GM12873 (cell line): Measurements from ENCODE around the gene NREP.

Source experiments
- CTCF ChIP-seq: IDR thresholded peaks from 2 replicates; pipeline ENCODE4 v1.5.1; 2012; ENCODE audit warnings: low read depth, mild to moderate bottlenecking, moderate library complexity, low read length, control low read depth; ENCODE audit not compliant: insufficient read depth; ENCODE audit errors: missing control alignments

Gene NREP

DNA sequence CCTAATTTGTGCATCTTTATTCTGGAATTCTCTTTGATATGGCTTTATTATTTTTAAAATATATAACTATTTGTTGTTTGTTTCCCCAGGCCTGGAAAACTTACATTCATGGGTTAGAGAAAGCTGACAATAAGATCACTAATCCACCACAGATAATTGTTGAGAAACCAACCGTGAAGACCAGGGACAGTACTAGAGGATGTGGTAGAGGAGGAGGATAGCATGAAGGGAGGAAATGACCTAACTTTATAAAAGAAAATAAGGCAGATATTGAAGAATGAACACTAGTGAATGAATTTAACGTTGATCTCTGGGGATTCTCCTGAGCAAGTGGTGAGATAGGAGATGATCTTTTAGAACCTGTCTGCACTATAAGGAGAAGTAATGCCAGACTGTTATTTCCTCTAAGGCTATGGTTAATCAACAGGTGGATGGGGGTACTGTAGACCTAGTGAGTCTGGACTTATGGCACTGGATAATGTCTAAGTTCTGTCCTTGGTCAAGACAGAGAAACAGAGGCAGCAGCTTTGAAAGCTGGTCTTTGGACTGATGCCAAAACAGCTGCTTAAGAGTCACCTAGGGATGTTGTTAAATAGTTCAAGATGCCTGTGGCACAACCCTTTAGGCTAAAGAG, 52.4 kb downstream of the NREP start:
- TF ChIP-seq CTCF: no peak

- no peak for TF ChIP-seq CTCF
These were observed 53.3 kb downstream of the NREP start for GRCh38 chr5:111703662-111704061.

DNA sequence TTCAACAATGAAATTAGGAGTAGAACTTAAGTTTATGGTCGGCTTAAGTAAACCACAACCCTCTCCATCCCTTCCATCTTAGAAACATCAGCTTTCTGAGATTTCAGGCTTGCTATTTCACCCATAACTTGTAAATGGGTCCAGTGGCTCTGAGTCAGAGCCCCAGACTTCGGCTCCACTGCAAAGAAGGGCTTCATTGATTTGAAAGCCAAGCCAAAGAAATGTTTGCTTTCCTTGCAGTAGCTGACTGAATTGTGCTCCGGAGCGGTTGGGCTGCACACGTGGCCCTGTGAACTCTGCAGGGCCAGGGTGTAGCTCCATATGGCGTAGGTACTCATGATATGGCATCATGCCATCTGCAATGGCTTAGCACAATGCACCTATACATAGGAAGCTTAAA, 57.0 kb downstream of the NREP start:
- no peak for TF ChIP-seq CTCF

- no peak for TF ChIP-seq CTCF
These were observed 57.7 kb downstream of the NREP start for GRCh38 chr5:111699324-111699723.

DNA sequence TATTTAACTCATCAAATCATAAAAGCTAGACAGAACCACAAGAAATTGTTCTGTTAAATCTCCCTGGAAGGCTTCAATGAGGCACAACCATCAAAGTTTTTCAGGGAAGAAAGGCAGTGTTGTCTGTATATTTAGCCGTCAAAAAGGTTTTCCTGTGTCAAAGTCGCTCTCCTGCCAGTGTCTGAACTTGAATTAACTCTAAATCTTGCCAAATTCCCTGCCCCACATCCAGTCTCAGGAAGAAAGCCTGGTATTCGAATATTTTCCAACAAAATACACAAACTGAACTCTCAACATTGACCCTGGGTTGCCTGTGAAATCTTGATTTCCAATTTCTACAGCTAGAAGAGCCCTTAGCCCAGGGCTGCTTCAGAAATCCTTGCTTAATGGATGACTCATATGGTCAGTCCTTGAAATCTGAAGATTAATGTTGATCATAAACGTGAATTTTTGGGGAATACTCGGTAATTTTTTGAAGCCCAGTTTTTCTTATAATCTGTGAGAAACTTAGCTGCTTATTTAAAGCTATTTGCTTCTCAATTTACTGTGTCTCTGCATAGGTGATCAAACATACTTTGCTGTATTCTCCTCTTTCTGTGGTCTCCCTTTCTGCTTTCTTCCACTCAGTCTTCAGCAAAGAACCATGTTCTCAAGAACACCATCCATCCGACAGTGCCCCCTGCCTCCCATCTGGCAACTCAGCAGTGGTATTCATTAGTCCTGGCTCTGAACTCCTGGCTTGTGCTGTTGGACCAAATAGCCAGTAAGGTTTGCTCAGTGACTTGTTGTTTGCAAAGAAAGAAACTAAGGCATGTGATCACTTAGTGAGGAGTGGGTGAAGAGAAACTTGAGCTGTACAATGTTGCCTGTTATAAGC, 58.9 kb downstream of the NREP start:
- no peak for TF ChIP-seq CTCF

GRCh38 chr5:111697215-111697614, 59.8 kb downstream of the NREP start:
- TF ChIP-seq CTCF: no peak

- TF ChIP-seq CTCF: no peak
These were observed 61.0 kb downstream of the NREP start for GRCh38 chr5:111695991-111696390.
